ENCODE measurements around the gene EPAS1.

DNA sequence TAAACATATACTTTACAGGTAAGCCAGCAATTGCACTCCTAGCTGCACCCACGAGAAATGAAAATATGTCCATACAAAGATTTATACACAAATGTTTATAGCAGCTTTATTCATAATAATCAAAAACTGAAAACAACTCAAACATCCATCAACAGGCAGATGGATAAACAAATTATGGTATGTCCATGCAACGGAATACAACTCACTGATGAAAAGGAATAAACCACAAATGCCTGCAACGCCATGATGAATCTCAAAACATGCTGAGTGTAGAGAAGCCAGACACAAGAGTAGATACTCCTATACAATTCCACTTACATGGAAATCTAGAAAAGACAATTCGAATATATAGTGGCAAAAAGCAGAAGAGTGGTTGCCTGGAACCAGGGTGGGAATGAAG, 76.0 kb downstream of the EPAS1 start:
- TF ChIP-seq, protein P1, sequence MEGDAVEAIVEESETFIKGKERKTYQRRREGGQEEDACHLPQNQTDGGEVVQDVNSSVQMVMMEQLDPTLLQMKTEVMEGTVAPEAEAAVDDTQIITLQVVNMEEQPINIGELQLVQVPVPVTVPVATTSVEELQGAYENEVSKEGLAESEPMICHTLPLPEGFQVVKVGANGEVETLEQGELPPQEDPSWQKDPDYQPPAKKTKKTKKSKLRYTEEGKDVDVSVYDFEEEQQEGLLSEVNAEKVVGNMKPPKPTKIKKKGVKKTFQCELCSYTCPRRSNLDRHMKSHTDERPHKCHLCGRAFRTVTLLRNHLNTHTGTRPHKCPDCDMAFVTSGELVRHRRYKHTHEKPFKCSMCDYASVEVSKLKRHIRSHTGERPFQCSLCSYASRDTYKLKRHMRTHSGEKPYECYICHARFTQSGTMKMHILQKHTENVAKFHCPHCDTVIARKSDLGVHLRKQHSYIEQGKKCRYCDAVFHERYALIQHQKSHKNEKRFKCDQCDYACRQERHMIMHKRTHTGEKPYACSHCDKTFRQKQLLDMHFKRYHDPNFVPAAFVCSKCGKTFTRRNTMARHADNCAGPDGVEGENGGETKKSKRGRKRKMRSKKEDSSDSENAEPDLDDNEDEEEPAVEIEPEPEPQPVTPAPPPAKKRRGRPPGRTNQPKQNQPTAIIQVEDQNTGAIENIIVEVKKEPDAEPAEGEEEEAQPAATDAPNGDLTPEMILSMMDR (IDR thresholded peaks at IDR 0.05) = no peak
- TF ChIP-seq POLR2A (IDR thresholded peaks at IDR 0.05) = no peak

All from testis (tissue), 2 donors.